NCI-H1092 (cell line): ENCODE measurements around the gene SNRPA.
"Not testable (repeated sequence)": the region's sequence is repeated elsewhere in the genome, so short reads cannot be mapped to it uniquely, and the experiment has no call there.

Experiments
- DNase-seq: peaks from one replicate; lab custom pipeline; 2025; lab: John Stamatoyannopoulos, UW

The SNRPA gene

DNA sequence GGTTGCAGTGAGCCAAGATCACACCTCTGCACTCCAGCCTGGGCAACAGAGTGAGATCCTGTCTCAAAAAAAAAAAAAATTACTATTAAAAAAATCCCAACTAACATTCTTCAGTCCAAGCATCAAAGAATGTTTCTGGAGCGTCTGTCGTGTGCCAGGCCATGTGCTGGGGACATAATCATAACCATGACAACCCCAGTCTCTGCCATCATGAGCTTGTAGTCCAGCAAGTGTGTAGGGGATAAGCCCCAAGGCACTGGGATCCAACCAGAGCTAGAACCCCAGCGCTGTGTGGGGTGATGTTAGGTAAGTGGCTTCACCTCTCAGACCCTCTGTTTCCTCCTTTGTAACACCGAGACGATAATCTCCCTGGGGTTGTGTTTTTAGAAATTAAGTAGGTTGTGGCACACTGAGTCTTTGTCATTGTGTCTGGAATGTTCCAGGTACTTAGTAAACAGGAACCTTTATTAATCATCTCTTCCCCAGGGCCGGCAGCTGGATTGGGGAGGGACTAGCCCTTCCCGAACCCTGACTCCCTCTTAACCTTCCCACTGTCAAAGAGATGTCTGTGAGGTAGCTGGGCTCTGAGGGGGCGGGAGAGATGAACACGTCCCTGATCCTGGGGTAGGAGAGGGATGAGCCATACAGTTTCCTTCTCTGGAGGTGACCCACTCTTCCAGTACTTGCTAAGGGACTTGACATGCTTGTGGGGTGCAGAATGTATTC lies 28.9 kb upstream of the SNRPA start:
- no peak for DNase-seq

GRCh38 chr19:40723661-40724254 lies 27.2 kb upstream of the SNRPA start:
- DNase-seq: no peak

GRCh38 chr19:40724315-40724714 lies 26.7 kb upstream of the SNRPA start:
- no peak for DNase-seq

GRCh38 chr19:40724855-40725254 lies 26.1 kb upstream of the SNRPA start:
- DNase-seq: no peak

GRCh38 chr19:40726279-40726678 lies 24.7 kb upstream of the SNRPA start:
- DNase-seq: no peak

- not testable (repeated sequence) for DNase-seq
Observed at GRCh38 chr19:40730065-40730464, 20.9 kb upstream of the SNRPA start.

DNA sequence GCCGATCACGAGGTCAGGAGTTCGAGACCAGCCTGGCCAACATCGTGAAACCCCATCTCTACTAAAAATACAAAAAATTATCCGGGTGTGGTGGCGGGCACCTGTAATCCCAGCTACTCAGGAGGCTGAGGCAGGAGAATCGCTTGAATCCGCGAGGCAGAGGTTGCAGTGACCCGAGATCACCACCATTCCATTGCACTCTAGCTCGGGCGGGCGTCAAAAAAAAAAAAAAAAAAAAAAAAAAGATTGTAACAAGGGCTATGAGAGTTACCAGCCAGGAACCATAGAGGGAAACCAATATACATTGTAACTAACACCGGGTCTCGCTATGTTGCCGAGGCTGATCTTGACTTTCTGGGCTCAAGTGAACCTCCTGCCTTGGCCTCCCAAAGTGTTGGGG lies 18.7 kb upstream of the SNRPA start:
- not testable (repeated sequence) for DNase-seq

GRCh38 chr19:40733149-40733548 lies 17.9 kb upstream of the SNRPA start:
- DNase-seq: no peak

- no peak for DNase-seq
Observed at GRCh38 chr19:40735013-40735771, 15.8 kb upstream of the SNRPA start.

DNA sequence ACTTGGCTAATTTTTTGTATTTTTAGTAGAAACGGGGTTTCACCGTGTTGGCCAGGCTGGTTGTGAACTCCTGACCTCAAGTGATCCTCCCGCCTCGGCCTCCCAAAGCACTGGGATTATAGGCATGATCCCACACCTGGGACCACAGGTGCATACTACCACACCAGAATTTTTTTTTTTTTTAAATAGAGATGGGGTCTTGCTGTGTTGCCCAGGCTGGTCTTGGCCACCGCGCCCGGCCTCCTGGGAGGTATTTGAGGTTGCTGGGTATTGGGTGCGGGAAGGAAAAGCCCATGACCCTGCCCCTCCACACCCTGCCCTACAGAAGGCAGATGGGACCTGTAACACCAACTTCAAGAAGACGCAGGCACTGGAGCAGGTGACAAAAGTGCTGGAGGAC lies 14.3 kb upstream of the SNRPA start:
- no peak for DNase-seq

DNA sequence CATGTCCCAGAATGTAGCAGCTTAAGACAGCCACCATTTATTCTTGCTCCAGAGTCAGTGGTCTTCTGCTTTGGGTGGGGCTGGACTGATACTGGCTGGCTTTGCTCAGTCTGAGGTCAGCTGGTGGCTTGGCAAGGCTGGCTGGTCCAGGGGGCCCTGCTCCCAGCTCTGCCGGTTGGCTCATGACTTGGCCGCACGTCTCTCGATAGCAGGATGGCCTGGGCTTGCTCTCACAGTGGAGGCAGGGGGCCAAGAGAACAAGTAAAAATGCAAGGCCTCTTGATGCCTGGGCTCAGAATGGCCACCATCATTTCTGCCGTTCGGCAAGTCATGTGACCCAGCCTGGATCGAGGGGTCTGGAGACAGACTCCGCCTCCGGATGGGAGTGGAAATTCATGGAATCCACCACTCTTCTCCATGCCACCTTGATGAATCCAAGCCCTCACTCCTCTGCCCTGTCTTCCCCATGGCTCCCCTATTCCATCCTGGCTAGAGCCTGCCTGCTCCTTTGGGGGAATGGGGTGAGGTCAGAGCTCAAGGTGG lies 13.8 kb upstream of the SNRPA start:
- no peak for DNase-seq

DNA sequence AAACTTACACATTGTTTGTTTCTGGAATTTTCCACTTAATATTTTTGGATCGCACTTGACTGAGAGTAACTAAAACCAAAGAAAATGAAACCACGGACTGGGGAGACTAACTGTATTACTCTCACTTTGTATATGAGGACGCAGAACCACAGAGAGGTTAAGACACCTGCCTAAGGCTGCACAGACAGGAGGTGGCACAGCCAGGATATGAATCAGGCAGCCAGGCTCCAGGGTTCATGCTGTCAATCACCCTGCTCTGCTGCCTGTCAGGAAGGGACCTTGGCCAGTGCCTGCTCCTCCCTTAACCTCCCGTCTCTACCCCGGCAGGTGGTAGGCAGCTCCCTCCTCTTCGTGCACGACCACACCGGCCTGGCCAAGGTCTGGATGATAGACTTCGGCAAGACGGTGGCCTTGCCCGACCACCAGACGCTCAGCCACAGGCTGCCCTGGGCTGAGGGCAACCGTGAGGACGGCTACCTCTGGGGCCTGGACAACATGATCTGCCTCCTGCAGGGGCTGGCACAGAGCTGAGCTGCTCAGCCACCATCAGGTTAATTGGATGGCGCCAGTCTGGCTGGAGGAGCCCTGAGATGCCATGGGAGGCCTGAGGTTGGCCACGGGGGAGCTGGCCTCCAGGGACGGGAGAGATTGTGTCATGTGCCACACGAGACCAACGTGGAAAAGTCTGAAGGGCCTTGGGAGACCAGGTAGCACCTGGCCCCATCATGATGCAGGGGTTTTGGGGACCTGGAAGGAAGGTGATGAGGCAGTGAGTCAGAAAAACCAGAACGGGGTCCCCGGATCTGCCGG lies 11.8 kb upstream of the SNRPA start:
- DNase-seq: no peak

- no peak for DNase-seq
Observed at GRCh38 chr19:40739871-40740703, 10.9 kb upstream of the SNRPA start.

DNA sequence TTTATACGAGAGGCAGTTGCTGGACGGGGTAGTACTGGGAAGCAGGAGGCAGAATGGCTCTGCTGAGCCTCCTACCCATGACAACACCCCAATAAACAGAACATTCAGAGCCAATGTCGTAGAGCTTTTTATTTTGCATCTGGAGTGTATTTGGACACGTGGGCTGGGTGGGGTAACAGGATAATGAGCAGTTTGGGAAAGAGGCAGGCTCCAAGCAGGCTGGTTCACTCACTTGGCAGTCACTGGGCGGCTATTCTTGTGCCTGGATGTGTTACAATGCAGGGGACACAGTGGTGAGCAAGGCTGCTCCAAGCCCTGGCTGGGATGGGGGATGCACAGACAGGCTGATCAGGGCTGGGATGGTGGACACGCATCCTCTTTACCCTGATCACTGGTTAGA lies 10.3 kb upstream of the SNRPA start:
- no peak for DNase-seq

GRCh38 chr19:40741527-40742390 lies 9.2 kb upstream of the SNRPA start:
- DNase-seq: no peak

DNA sequence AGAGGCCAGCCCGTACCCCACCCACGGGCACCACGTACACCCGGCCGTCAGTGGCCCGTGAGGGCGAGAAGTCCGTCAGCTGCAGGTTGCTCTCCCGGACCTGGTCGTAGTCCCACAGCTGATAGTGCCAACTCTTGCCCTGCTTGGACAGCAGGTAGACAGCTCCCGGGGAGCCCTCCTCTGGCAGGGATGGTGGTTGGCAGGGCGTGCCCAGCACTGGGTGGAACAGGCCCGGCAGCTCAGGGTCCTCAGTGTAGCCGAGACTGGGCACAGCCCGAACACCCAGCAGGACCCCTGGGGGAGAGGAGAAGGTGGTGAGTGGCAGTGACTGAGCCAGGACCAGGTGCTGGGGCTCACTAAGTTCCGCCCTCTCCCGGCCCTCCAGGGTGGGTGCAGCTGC lies 8.5 kb upstream of the SNRPA start:
- no peak for DNase-seq

DNA sequence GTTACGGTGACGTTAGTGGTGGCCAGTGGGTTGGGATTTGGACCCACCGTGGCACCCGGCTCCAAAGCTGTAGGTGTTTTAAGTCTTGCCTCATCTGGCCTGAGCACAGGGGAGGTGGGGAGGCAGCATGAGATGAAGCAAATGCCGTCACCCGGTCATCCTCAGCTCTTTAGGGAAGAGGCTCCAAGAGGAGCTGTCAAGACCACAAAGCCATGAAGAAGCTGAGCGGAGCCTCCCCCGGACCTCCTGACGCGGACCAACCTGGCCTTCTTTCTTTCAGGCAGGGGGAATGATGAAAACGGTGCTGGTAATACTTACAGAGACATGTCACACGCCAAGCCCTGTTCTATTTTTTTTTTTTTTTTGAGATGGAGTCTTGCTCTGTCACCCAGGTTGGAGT lies 8.1 kb upstream of the SNRPA start:
- no peak for DNase-seq

- no peak for DNase-seq
Observed at GRCh38 chr19:40743926-40744325, 7.1 kb upstream of the SNRPA start.

DNA sequence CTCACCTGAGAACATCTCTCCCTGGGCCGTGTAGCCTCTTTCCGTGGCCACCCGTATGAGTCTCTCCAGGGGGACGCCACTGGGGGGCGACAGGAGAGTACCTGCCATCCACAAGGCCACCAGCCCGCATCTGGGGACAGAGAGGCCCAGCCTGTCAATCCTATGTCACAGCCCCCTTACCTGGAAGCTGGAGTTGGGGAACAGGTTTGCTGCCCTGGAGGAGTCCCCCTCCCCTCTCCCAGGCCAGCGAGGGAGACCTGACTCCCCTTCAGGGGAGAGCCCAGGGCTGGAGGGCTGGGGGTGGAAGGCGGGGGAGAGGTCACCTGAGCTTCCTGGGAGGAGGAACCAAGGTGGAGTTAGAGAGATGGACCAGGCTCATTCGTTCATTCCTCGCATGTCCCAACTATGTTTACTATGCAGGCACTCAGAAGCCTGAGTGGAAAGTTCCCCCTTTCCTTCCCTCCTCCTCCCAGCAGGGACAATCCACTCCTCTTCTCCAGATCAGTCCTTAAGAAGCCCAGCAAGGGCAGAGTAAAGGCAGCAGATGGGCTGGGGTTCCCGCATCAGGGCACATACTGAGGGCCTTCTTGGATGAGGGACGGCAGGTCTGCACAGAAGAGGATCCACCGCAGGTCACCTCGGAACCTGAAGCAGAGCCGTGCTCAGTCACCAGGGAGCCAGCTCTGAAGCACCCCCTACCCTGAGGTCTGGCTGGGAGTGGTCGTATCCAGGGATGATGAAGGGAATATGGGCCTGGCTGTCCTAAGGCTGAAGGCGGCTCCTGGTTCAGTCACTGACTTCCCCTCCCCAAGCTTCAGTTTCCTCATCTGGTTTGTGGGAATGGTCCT lies 6.2 kb upstream of the SNRPA start:
- DNase-seq: no peak
